Measurements from ENCODE around the gene CHMP2B. TPM values are rescaled to one million over a fixed set of nuclear protein-coding genes. Genes with fewer than 3 reads are reported as not detected.

The CHMP2B gene
- total RNA-seq, 4 donors from 2014 or later, result 24.7 to 53.3 (median 33.9) TPM

- TF ChIP-seq CTCF (IDR thresholded peaks at IDR 0.05; ENCODE audit: low read depth), result no peak
Measured at GRCh38 chr3:87272718-87273341, 45.7 kb downstream of the CHMP2B start.

GRCh38 chr3:87276484-87276883, 49.4 kb downstream of the CHMP2B start, which contains the start of gene POU1F1:
Gene POU1F1, minus strand, starts transcription at chr3:87276584. Its CDS starts 122 bp downstream, at chr3:87276462.
- TF ChIP-seq CTCF (IDR thresholded peaks at IDR 0.05; ENCODE audit: low read depth), result no peak

GRCh38 chr3:87287011-87287410, 59.9 kb downstream of the CHMP2B start:
- no peak for TF ChIP-seq CTCF (IDR thresholded peaks at IDR 0.05; ENCODE audit: low read depth)

- TF ChIP-seq CTCF (IDR thresholded peaks at IDR 0.05; ENCODE audit: low read depth), result no peak
Measured at GRCh38 chr3:87288446-87288845, 61.3 kb downstream of the CHMP2B start.

GRCh38 chr3:87298111-87298718, 71.1 kb downstream of the CHMP2B start:
- TF ChIP-seq CTCF (IDR thresholded peaks at IDR 0.05; ENCODE audit: low read depth), result no peak

Small RNAs within 50 kb of the gene (small RNA-seq; reads per million reads assigned to genes)
- gene MIR4795, result not detected

Other genes starting within 250 kb of the CHMP2B start
- 10 to 100 TPM; 36.0 to 77.1 (median 61.3) TPM for gene VGLL3, start 236.2 kb upstream of the CHMP2B start, total RNA-seq
- not detected for gene POU1F1, start 49.3 kb downstream of the CHMP2B start, total RNA-seq